Measurements from ENCODE around the gene ACER1.

- no peak for TF ChIP-seq USF1 (IDR thresholded peaks at IDR 0.05; ENCODE audit: borderline replicate concordance, extremely low read length, insufficient read depth, low read depth, low read length)
- no peak for TF ChIP-seq NKRF (conservative IDR thresholded peaks at IDR 0.05)
- TF ChIP-seq, protein P1, sequence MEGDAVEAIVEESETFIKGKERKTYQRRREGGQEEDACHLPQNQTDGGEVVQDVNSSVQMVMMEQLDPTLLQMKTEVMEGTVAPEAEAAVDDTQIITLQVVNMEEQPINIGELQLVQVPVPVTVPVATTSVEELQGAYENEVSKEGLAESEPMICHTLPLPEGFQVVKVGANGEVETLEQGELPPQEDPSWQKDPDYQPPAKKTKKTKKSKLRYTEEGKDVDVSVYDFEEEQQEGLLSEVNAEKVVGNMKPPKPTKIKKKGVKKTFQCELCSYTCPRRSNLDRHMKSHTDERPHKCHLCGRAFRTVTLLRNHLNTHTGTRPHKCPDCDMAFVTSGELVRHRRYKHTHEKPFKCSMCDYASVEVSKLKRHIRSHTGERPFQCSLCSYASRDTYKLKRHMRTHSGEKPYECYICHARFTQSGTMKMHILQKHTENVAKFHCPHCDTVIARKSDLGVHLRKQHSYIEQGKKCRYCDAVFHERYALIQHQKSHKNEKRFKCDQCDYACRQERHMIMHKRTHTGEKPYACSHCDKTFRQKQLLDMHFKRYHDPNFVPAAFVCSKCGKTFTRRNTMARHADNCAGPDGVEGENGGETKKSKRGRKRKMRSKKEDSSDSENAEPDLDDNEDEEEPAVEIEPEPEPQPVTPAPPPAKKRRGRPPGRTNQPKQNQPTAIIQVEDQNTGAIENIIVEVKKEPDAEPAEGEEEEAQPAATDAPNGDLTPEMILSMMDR (IDR thresholded peaks at IDR 0.05 in 2 of 3, conservative IDR thresholded peaks at IDR 0.05 in 1 of 3; ENCODE audit: control insufficient read depth in 2 of 3, extremely low read depth in 1 of 3, insufficient read depth in 1 of 3, low read depth in 3 of 3, low read length in 3 of 3), result no peak
- TF ChIP-seq REST (IDR thresholded peaks at IDR 0.05; ENCODE audit: low read depth, low read length), result no peak
Observed at GRCh38 chr19:6376512-6377190, 43.2 kb upstream of the ACER1 start.
